Osteoblast (primary cell): ENCODE measurements around the gene CDH4. TPM values are rescaled to one million over a fixed set of nuclear protein-coding genes. Genes with fewer than 3 reads are reported as not detected.

Source experiments
- DNase-seq: peaks from one replicate; pipeline ENCODE4 v3.0.0; 2011; ENCODE audit warnings: low spot score, mixed read lengths; ENCODE audit not compliant: insufficient read length; ENCODE audit errors: missing footprints
- H2AFZ ChIP-seq: 2 replicates; pipeline ENCODE4 v1.6.0; 2011; ENCODE audit warnings: mild to moderate bottlenecking, low read length
- H3K27ac ChIP-seq: 2 replicates; pipeline ENCODE4 v1.5.1; 2011; ENCODE audit warnings: mild to moderate bottlenecking, low read depth, low read length, moderate library complexity
- H3K27me3 ChIP-seq: 2 replicates; pipeline ENCODE4 v1.6.0; 2012; ENCODE audit warnings: mild to moderate bottlenecking, control low read depth, inconsistent platforms, low read length, moderate library complexity; ENCODE audit not compliant: insufficient read depth
- H3K36me3 ChIP-seq: 2 replicates; pipeline ENCODE4 v1.5.1; 2011; ENCODE audit warnings: mild to moderate bottlenecking, low read length, control low read depth, moderate library complexity; ENCODE audit not compliant: insufficient read depth
- H3K4me1 ChIP-seq: 2 replicates; pipeline ENCODE4 v1.5.1; 2011; ENCODE audit warnings: mild to moderate bottlenecking, low read length, control low read depth, moderate library complexity; ENCODE audit not compliant: insufficient read depth
- H3K4me2 ChIP-seq: 2 replicates; pipeline ENCODE4 v1.6.0; 2011; ENCODE audit warnings: mild to moderate bottlenecking, low read length; ENCODE audit not compliant: insufficient read depth
- H3K4me3 ChIP-seq: fragments of 200-600 bp; sonication (generic); 3 replicates; pipeline ENCODE4 v1.5.1; 2012; ENCODE audit warnings: mild to moderate bottlenecking, low read length, inconsistent platforms; ENCODE audit not compliant: insufficient read depth
- H3K79me2 ChIP-seq: 2 replicates; pipeline ENCODE4 v1.6.0; 2012; ENCODE audit warnings: mild to moderate bottlenecking, low read length, control low read depth, inconsistent platforms; ENCODE audit not compliant: insufficient read depth
- H3K9me3 ChIP-seq: 2 replicates; pipeline ENCODE4 v1.5.1; 2011; ENCODE audit warnings: low read depth, low read length, control low read depth
- H4K20me1 ChIP-seq: 2 replicates; pipeline ENCODE4 v1.6.0; 2012; ENCODE audit warnings: mild to moderate bottlenecking, low read length, control low read depth; ENCODE audit not compliant: insufficient read depth
- CTCF ChIP-seq: IDR thresholded peaks from 2 replicates; pipeline ENCODE4 v1.5.1; 2011; ENCODE audit warnings: mild to moderate bottlenecking, low read depth, low read length, moderate library complexity; ENCODE audit errors: extremely low read depth
- total RNA-seq: library from RNA; depleted of rRNA; stranded (reverse); fragments of >200 nt; gene quantifications from 2 replicates; pipeline ENCODE4 v1.2.3, GENCODE V29; 2012

The CDH4 gene
- total RNA-seq, 1 donor: 1.1 TPM

- Histone ChIP-seq H3K4me1 (peaks cover 10% of the 10 kb centered on the region), H2AFZ (no peak overlapping the region), H3K9me3 (peaks cover 4% of the 10 kb centered on the region), H3K27ac (no peak overlapping the region), H3K79me2 (no peaks in the 10 kb centered on the region), H3K4me2 (no peak overlapping the region), H3K36me3 (no peaks in the 10 kb centered on the region), H4K20me1 (no peaks in the 10 kb centered on the region), H3K27me3 (no peaks in the 10 kb centered on the region), H3K4me3 (no peak overlapping the region)
- DNase-seq: no peak
- no peak for TF ChIP-seq CTCF
Observed at GRCh38 chr20:61887596-61888093, 635.6 kb downstream of the CDH4 start.

GRCh38 chr20:61888101-61888865 is 636.2 kb downstream of the CDH4 start:
- Histone ChIP-seq H3K4me2 (no peak overlapping the region), H3K9me3 (peaks cover 4% of the 10 kb centered on the region), H3K4me1 (peaks cover 8% of the 10 kb centered on the region), H3K79me2 (no peaks in the 10 kb centered on the region), H3K27me3 (no peaks in the 10 kb centered on the region), H3K27ac (no peak overlapping the region), H2AFZ (no peak overlapping the region), H3K4me3 (no peak overlapping the region), H3K36me3 (no peaks in the 10 kb centered on the region), H4K20me1 (no peaks in the 10 kb centered on the region)
- DNase-seq: no peak
- no peak for TF ChIP-seq CTCF

- no peaks in the 10 kb centered on the region for H4K20me1 ChIP-seq
- H2AFZ ChIP-seq: no peak overlapping the region
- H3K4me3 ChIP-seq: no peak overlapping the region
- H3K27me3 ChIP-seq: no peaks in the 10 kb centered on the region
- no peaks in the 10 kb centered on the region for H3K36me3 ChIP-seq
- peaks cover 4% of the 10 kb centered on the region for H3K9me3 ChIP-seq
- no peak overlapping the region for H3K27ac ChIP-seq
- no peak for DNase-seq
- H3K4me2 ChIP-seq: no peak overlapping the region
- H3K79me2 ChIP-seq: no peaks in the 10 kb centered on the region
- H3K4me1 ChIP-seq: no peaks in the 10 kb centered on the region
- no peak for TF ChIP-seq CTCF
Observed at GRCh38 chr20:61889659-61890058, 637.6 kb downstream of the CDH4 start.

- H3K36me3 ChIP-seq: no peaks in the 10 kb centered on the region
- TF ChIP-seq CTCF: no peak
- no peaks in the 10 kb centered on the region for H3K79me2 ChIP-seq
- peaks cover 4% of the 10 kb centered on the region for H3K9me3 ChIP-seq
- H2AFZ ChIP-seq: no peak overlapping the region
- no peak overlapping the region for H3K4me3 ChIP-seq
- no peak overlapping the region for H3K4me2 ChIP-seq
- H3K27ac ChIP-seq: no peak overlapping the region
- H4K20me1 ChIP-seq: no peaks in the 10 kb centered on the region
- DNase-seq: no peak
- H3K27me3 ChIP-seq: no peaks in the 10 kb centered on the region
- H3K4me1 ChIP-seq: no peaks in the 10 kb centered on the region
Observed at GRCh38 chr20:61890210-61890609, 638.1 kb downstream of the CDH4 start.
